GM23338 (cell line): ENCODE data around the gene E4F1. TPM values are rescaled to one million over a fixed set of nuclear protein-coding genes. Genes with fewer than 3 reads are reported as not detected.

Experiments
- ATAC-seq: fragments of 200-7000 bp; cut with Tn5 transposase; 3 replicates; pipeline ENCODE4 v1.9.1; 2020
- DNase-seq: peaks from one replicate; pipeline ENCODE4 v3.0.0-alpha.2; 2015; ENCODE audit warnings: low spot score
- H2AFZ ChIP-seq: fragments of 200-600 bp; sonication (generic); 2 replicates; pipeline ENCODE4 v1.8.0; 2016; ENCODE audit warnings: antibody characterized with exemption, mild to moderate bottlenecking, moderate library complexity
- H3F3A ChIP-seq: fragments of 200-600 bp; sonication (generic); replicated peaks from 2 replicates; pipeline ENCODE4 v1.8.0; 2017; ENCODE audit warnings: antibody characterized with exemption, mixed run types, low read depth
- H3K27ac ChIP-seq: fragments of 200-600 bp; sonication (generic); 2 replicates; pipeline ENCODE4 v1.6.1; 2016; ENCODE audit warnings: low read depth
- H3K27me3 ChIP-seq: fragments of 200-600 bp; sonication (generic); 2 replicates; pipeline ENCODE4 v1.8.0; 2016; ENCODE audit warnings: mild to moderate bottlenecking, mixed run types, moderate library complexity; ENCODE audit not compliant: insufficient read depth
- H3K36me3 ChIP-seq: fragments of 200-600 bp; sonication (generic); 2 replicates; pipeline ENCODE4 v1.8.0; 2016; ENCODE audit warnings: mild to moderate bottlenecking; ENCODE audit not compliant: insufficient read depth
- H3K4me1 ChIP-seq: fragments of 200-600 bp; sonication (generic); 2 replicates; pipeline ENCODE4 v1.8.0; 2016; ENCODE audit warnings: mild to moderate bottlenecking, moderate library complexity; ENCODE audit not compliant: insufficient read depth
- H3K4me2 ChIP-seq: fragments of 200-600 bp; sonication (generic); 2 replicates; pipeline ENCODE4 v1.7.1; 2017; ENCODE audit warnings: mixed run types
- H3K4me3 ChIP-seq: fragments of 200-600 bp; sonication (generic); 2 replicates; pipeline ENCODE4 v1.6.1; 2016; ENCODE audit warnings: mixed run types
- H3K79me2 ChIP-seq: fragments of 200-600 bp; sonication (generic); replicated peaks from 2 replicates; pipeline ENCODE4 v1.8.0; 2017; ENCODE audit warnings: mild to moderate bottlenecking; ENCODE audit not compliant: insufficient read depth
- H3K9me2 ChIP-seq: fragments of 200-600 bp; sonication (generic); 2 replicates; pipeline ENCODE4 v1.8.0; 2017; ENCODE audit not compliant: insufficient read depth
- H4K20me1 ChIP-seq: fragments of 200-600 bp; sonication (generic); replicated peaks from 2 replicates; pipeline ENCODE4 v1.8.0; 2017; ENCODE audit warnings: mild to moderate bottlenecking; ENCODE audit not compliant: insufficient read depth
- H3K27ac Mint-ChIP-seq: 2 replicates; pipeline ENCODE4 v1.8.0; 2020; ENCODE audit warnings: inconsistent platforms, mild to moderate bottlenecking, moderate library complexity, mixed read lengths
- H3K27me3 Mint-ChIP-seq: 3 replicates; pipeline ENCODE4 v1.8.0; 2022; ENCODE audit warnings: low read depth, mild to moderate bottlenecking, moderate library complexity, mixed read lengths, inconsistent platforms; ENCODE audit not compliant: insufficient read depth, poor library complexity
- H3K36me3 Mint-ChIP-seq: 3 replicates; pipeline ENCODE4 v1.8.0; 2021; ENCODE audit warnings: low read depth, mild to moderate bottlenecking, inconsistent platforms, moderate library complexity, mixed read lengths
- H3K4me1 Mint-ChIP-seq: 3 replicates; pipeline ENCODE4 v1.8.0; 2020; ENCODE audit warnings: mild to moderate bottlenecking, inconsistent platforms, mixed read lengths
- H3K4me3 Mint-ChIP-seq: 3 replicates; pipeline ENCODE4 v1.8.0; 2021; ENCODE audit warnings: moderate library complexity, mild to moderate bottlenecking, inconsistent platforms, mixed read lengths
- H3K9me3 Mint-ChIP-seq: 3 replicates; pipeline ENCODE4 v1.8.0; 2020; ENCODE audit warnings: moderate library complexity, mild to moderate bottlenecking, inconsistent platforms, mixed read lengths
- EZH2 ChIP-seq: fragments of 200-600 bp; sonication (generic); IDR thresholded peaks from one replicate; pipeline ENCODE4 v1.8.0; 2017; ENCODE audit warnings: antibody characterized with exemption, mild to moderate bottlenecking, low read depth; ENCODE audit not compliant: unreplicated experiment
- NANOG ChIP-seq: IDR thresholded peaks from 2 replicates; pipeline ENCODE4 v1.6.1; 2016; ENCODE audit warnings: antibody characterized with exemption, borderline replicate concordance
- ZNF114 ChIP-seq: fragments of 250-450 bp; sonication (Bioruptor Pico); IDR thresholded peaks from 2 replicates; pipeline ENCODE4 v1.5.0; 2020; ENCODE audit warnings: mild to moderate bottlenecking, moderate library complexity
- polyA plus RNA-seq: library from polyadenylated mRNA; unstranded; fragments of >200 nt; fragmentation: Nextera tagmentation; extraction: Ambion mirVana; gene quantifications from 2 replicates; pipeline ENCODE4 v1.2.1, GENCODE V29; 2016
- total RNA-seq: library from RNA; depleted of rRNA; stranded (reverse); fragments of >200 nt; shearing (Covaris generic); gene quantifications from 2 replicates; pipeline ENCODE4 v1.2.3, GENCODE V29; 2014
- TF ChIP-seq, protein P1 (sequence below): fragments of 250-450 bp; sonication (Bioruptor Pico); IDR thresholded peaks from 2 replicates; pipeline ENCODE4 v1.5.0; 2020; ENCODE audit warnings: mild to moderate bottlenecking, moderate library complexity
- TF ChIP-seq, protein P2 (sequence below): IDR thresholded peaks from 2 replicates; pipeline ENCODE4 v1.6.1; 2016; ENCODE audit warnings: antibody characterized with exemption

E4F1 gene
- total and polyA plus RNA-seq, 2 experiments from 2014 or later, result 22.6 to 45.5 TPM

DNA sequence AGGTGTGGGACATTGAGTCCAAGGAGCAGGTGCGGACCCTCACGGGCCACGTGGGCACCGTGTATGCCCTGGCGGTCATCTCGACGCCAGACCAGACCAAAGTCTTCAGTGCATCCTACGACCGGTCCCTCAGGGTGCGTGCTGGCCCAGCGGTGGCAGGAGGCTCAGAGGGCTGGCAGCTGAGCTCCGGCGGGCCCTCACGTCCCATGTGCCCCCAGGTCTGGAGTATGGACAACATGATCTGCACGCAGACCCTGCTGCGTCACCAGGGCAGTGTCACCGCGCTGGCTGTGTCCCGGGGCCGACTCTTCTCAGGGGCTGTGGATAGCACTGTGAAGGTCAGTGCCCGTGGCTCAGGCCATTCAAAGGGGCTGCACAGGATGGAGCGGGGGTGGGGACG, 47.3 kb upstream of the E4F1 start:
- H3K27me3 Mint-ChIP-seq, result peaks cover 11% of the 10 kb centered on the region
- H3K79me2 ChIP-seq, result no peaks in the 10 kb centered on the region
- TF ChIP-seq EZH2, result no peak
- no peak for DNase-seq
- H3K4me1 Mint-ChIP-seq, result no peaks in the 10 kb centered on the region
- no peaks in the 10 kb centered on the region; the same call in 1 of the 2 replicates for H3K36me3 ChIP-seq
- no peak for ATAC-seq
- 0 out of 2 replicates have a peak, but pooled peaks cover 19% of the 10 kb centered on the region for H3F3A ChIP-seq
- H4K20me1 ChIP-seq, result no peaks in the 10 kb centered on the region; the same call in 1 of the 2 replicates
- H3K27ac ChIP-seq, result no peak overlapping the region
- no peaks in the 10 kb centered on the region for H3K9me2 ChIP-seq
- H2AFZ ChIP-seq, result no peak overlapping the region
- H3K27ac Mint-ChIP-seq, result no peak overlapping the region
- no peak overlapping the region for H3K4me3 Mint-ChIP-seq
- H3K4me3 ChIP-seq, result no peak overlapping the region
- H3K9me3 Mint-ChIP-seq, result no peaks in the 10 kb centered on the region
- no peak overlapping the region for H3K4me2 ChIP-seq
- H3K36me3 Mint-ChIP-seq, result peaks cover 30% of the 10 kb centered on the region
- no peaks in the 10 kb centered on the region for H3K27me3 ChIP-seq
- no peaks in the 10 kb centered on the region for H3K4me1 ChIP-seq

DNA sequence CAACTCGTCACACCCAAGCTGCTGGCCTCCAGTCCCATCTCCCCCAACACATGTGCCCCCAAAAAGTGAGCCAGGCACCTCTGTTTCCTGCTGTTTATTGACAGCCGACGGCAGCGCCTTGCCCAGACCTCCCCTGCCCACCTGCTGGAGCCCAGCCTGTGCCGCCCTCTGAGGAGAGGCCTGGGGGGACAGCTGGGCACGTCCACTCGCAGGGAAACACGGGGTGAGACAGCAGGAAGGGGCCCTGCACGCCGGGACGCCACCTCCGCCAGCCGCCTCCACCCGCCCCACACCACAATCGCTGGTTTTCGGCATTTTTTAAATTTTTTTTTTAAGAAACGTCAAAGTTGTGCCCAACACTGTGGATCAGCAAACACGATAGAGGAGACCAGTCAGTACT, 46.3 kb upstream of the E4F1 start:
- Histone ChIP-seq H3K4me3 (no peak overlapping the region), H3F3A (0 out of 2 replicates have a peak, but pooled peaks cover 19% of the 10 kb centered on the region), H3K27me3 (no peaks in the 10 kb centered on the region), H4K20me1 (no peaks in the 10 kb centered on the region; the same call in 1 of the 2 replicates), H3K9me2 (no peaks in the 10 kb centered on the region), H3K4me2 (no peak overlapping the region), H3K79me2 (no peaks in the 10 kb centered on the region), H2AFZ (no peak overlapping the region), H3K4me1 (no peaks in the 10 kb centered on the region), H3K27ac (no peak overlapping the region), H3K36me3 (no peaks in the 10 kb centered on the region; the same call in 1 of the 2 replicates)
- H3K27me3 Mint-ChIP-seq, result peaks cover 11% of the 10 kb centered on the region
- DNase-seq (no peak), ATAC-seq (no peak)
- TF ChIP-seq EZH2 (no peak), NANOG (no peak), ZNF114 (no peak)
- TF ChIP-seq, protein P1, sequence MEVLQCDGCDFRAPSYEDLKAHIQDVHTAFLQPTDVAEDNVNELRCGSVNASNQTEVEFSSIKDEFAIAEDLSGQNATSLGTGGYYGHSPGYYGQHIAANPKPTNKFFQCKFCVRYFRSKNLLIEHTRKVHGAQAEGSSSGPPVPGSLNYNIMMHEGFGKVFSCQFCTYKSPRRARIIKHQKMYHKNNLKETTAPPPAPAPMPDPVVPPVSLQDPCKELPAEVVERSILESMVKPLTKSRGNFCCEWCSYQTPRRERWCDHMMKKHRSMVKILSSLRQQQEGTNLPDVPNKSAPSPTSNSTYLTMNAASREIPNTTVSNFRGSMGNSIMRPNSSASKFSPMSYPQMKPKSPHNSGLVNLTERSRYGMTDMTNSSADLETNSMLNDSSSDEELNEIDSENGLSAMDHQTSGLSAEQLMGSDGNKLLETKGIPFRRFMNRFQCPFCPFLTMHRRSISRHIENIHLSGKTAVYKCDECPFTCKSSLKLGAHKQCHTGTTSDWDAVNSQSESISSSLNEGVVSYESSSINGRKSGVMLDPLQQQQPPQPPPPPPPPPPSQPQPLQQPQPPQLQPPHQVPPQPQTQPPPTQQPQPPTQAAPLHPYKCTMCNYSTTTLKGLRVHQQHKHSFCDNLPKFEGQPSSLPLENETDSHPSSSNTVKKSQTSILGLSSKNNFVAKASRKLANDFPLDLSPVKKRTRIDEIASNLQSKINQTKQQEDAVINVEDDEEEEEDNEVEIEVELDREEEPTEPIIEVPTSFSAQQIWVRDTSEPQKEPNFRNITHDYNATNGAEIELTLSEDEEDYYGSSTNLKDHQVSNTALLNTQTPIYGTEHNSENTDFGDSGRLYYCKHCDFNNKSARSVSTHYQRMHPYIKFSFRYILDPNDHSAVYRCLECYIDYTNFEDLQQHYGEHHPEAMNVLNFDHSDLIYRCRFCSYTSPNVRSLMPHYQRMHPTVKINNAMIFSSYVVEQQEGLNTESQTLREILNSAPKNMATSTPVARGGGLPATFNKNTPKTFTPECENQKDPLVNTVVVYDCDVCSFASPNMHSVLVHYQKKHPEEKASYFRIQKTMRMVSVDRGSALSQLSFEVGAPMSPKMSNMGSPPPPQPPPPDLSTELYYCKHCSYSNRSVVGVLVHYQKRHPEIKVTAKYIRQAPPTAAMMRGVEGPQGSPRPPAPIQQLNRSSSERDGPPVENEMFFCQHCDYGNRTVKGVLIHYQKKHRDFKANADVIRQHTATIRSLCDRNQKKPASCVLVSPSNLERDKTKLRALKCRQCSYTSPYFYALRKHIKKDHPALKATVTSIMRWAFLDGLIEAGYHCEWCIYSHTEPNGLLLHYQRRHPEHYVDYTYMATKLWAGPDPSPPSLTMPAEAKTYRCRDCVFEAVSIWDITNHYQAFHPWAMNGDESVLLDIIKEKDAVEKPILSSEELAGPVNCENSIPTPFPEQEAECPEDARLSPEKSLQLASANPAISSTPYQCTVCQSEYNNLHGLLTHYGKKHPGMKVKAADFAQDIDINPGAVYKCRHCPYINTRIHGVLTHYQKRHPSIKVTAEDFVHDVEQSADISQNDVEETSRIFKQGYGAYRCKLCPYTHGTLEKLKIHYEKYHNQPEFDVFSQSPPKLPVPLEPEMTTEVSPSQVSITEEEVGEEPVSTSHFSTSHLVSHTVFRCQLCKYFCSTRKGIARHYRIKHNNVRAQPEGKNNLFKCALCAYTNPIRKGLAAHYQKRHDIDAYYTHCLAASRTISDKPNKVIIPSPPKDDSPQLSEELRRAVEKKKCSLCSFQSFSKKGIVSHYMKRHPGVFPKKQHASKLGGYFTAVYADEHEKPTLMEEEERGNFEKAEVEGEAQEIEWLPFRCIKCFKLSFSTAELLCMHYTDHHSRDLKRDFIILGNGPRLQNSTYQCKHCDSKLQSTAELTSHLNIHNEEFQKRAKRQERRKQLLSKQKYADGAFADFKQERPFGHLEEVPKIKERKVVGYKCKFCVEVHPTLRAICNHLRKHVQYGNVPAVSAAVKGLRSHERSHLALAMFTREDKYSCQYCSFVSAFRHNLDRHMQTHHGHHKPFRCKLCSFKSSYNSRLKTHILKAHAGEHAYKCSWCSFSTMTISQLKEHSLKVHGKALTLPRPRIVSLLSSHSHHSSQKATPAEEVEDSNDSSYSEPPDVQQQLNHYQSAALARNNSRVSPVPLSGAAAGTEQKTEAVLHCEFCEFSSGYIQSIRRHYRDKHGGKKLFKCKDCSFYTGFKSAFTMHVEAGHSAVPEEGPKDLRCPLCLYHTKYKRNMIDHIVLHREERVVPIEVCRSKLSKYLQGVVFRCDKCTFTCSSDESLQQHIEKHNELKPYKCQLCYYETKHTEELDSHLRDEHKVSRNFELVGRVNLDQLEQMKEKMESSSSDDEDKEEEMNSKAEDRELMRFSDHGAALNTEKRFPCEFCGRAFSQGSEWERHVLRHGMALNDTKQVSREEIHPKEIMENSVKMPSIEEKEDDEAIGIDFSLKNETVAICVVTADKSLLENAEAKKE (CRISPR knock-in tag), result no peak
- TF ChIP-seq, protein P2, sequence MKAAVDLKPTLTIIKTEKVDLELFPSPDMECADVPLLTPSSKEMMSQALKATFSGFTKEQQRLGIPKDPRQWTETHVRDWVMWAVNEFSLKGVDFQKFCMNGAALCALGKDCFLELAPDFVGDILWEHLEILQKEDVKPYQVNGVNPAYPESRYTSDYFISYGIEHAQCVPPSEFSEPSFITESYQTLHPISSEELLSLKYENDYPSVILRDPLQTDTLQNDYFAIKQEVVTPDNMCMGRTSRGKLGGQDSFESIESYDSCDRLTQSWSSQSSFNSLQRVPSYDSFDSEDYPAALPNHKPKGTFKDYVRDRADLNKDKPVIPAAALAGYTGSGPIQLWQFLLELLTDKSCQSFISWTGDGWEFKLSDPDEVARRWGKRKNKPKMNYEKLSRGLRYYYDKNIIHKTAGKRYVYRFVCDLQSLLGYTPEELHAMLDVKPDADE, result no peak
- H3K4me1 Mint-ChIP-seq, result peaks cover 4% of the 10 kb centered on the region
- no peak overlapping the region for H3K4me3 Mint-ChIP-seq
- peaks cover 30% of the 10 kb centered on the region for H3K36me3 Mint-ChIP-seq
- no peak overlapping the region for H3K27ac Mint-ChIP-seq
- no peaks in the 10 kb centered on the region for H3K9me3 Mint-ChIP-seq
